ENCODE results near the gene NAGLU. TPM values are rescaled to one million over a fixed set of nuclear protein-coding genes. Genes with fewer than 3 reads are reported as not detected.

NAGLU gene
- polyA plus RNA-seq, 3 donors = 10.4 to 32.9 (median 24.9) TPM

DNA sequence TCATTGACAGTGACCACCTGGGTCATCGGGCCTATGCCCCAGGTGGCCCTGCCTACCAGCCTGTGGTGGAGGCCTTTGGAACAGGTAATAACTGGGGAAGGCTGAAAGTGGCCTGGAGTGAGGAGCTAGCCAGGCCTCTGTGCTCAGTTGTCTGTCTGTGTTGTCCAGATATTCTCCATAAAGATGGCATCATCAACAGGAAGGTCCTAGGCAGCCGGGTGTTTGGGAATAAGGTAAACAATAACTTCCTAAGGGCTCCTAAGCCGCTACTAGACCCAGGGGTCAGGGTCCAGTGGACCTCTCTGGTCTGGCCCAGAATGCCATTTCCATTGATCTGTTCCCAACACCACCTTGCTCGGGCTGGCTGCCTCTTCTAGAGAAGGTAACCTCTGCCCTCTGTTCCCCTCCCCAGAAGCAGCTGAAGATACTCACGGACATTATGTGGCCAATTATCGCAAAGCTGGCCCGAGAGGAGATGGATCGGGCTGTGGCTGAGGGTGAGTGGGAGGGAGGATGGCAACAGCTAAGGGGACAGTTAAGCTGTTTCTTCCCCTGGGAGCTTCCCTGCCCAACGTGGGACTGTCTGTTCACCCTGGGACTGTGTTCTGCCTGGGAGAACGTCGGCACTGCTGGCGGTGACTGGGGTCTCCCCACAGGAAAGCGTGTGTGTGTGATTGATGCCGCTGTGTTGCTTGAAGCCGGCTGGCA, 28.9 kb downstream of the NAGLU start:
- Histone ChIP-seq H3K9ac (ENCODE audit: insufficient read depth, low read length, poor library complexity, severe bottlenecking) (no peak overlapping the region), H3K9me3 (replicated peaks in 1 of 2; ENCODE audit: control insufficient read depth in 1 of 2, insufficient read depth in 1 of 2, low read length in 2 of 2) (no peaks in the 10 kb centered on the region), H3K36me3 (replicated peaks in 1 of 2; ENCODE audit: control insufficient read depth in 1 of 2, insufficient read depth in 2 of 2, low read length in 2 of 2) (peaks cover 36 to 44% of the 10 kb centered on the region in 2 donors), H3K4me2 (replicated peaks; ENCODE audit: extremely low read depth, low read length, poor library complexity, severe bottlenecking) (no peak overlapping the region), H3K79me2 (ENCODE audit: insufficient read depth, low read length) (peaks cover 62% of the 10 kb centered on the region), H3K4me3 (replicated peaks in 1 of 3; ENCODE audit: low read depth in 2 of 3, low read length in 3 of 3) (no peak overlapping the region), H3K4me1 (ENCODE audit: control insufficient read depth in 1 of 2, insufficient read depth in 2 of 2, low read length in 2 of 2) (peaks cover 44 to 59% of the 10 kb centered on the region in 2 donors), H3K27me3 (ENCODE audit: control insufficient read depth in 2 of 2, insufficient read depth in 2 of 2, low read length in 2 of 2) (no peaks in the 10 kb centered on the region), H2AFZ (ENCODE audit: insufficient read depth, low read depth, low read length, poor library complexity, severe bottlenecking) (no peak overlapping the region), H4K20me1 (ENCODE audit: insufficient read depth, low read length) (peaks cover 46% of the 10 kb centered on the region), H3K27ac (ENCODE audit: low read depth in 1 of 2, low read length in 2 of 2) (peak overlapping the region in 1 of 2 donors; percentile 92)
- intact Hi-C loops (cut with micrococcal nuclease) = loop anchor here (5.0 kb wide), 2 partner anchors 42 to 432 kb away; partner anchors contain the start of genes RETREG3 (in 1 of the 2), RPL27 (in 1 of the 2) and TUBG1 (in 1 of the 2)
- TF ChIP-seq, protein P1, sequence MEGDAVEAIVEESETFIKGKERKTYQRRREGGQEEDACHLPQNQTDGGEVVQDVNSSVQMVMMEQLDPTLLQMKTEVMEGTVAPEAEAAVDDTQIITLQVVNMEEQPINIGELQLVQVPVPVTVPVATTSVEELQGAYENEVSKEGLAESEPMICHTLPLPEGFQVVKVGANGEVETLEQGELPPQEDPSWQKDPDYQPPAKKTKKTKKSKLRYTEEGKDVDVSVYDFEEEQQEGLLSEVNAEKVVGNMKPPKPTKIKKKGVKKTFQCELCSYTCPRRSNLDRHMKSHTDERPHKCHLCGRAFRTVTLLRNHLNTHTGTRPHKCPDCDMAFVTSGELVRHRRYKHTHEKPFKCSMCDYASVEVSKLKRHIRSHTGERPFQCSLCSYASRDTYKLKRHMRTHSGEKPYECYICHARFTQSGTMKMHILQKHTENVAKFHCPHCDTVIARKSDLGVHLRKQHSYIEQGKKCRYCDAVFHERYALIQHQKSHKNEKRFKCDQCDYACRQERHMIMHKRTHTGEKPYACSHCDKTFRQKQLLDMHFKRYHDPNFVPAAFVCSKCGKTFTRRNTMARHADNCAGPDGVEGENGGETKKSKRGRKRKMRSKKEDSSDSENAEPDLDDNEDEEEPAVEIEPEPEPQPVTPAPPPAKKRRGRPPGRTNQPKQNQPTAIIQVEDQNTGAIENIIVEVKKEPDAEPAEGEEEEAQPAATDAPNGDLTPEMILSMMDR (IDR thresholded peaks at IDR 0.05) = no peak
- peaks cover 37 to 47% of the 10 kb centered on the region in 2 donors for H3K36me3 Mint-ChIP-seq
- peak overlapping the region in 3 of 7 donors; percentile 46 to 83 (median 59) for H3K27ac Mint-ChIP-seq
- WGBS (ENCODE audit: insufficient coverage) = 97% methylated on average over 14 of the region's 15 CpGs
- DNase-seq = no peak
- peaks cover 39% of the 10 kb centered on the region for H3K4me1 Mint-ChIP-seq
- peaks cover 0 to 3% (median 0%) of the 10 kb centered on the region in 7 donors for H3K9me3 Mint-ChIP-seq
- H3K27me3 Mint-ChIP-seq (ENCODE audit: low read depth in 3 of 3) = peaks cover 0 to 5% (median 1%) of the 10 kb centered on the region in 3 donors
- no peak overlapping the region for H3K4me3 Mint-ChIP-seq

- intact Hi-C loops (cut with micrococcal nuclease) = loop anchor here (5.0 kb wide), 2 partner anchors 42 to 432 kb away; partner anchors contain the start of genes RETREG3 (in 1 of the 2), RPL27 (in 1 of the 2) and TUBG1 (in 1 of the 2)
- H3K4me1 Mint-ChIP-seq = peaks cover 39% of the 10 kb centered on the region
- Histone ChIP-seq H3K4me1 (ENCODE audit: control insufficient read depth in 1 of 2, insufficient read depth in 2 of 2, low read length in 2 of 2) (peaks cover 44 to 59% of the 10 kb centered on the region in 2 donors), H3K79me2 (ENCODE audit: insufficient read depth, low read length) (peaks cover 65% of the 10 kb centered on the region), H3K4me3 (replicated peaks in 1 of 3; ENCODE audit: low read depth in 2 of 3, low read length in 3 of 3) (no peak overlapping the region), H3K9me3 (replicated peaks in 1 of 2; ENCODE audit: control insufficient read depth in 1 of 2, insufficient read depth in 1 of 2, low read length in 2 of 2) (no peaks in the 10 kb centered on the region), H3K4me2 (replicated peaks; ENCODE audit: extremely low read depth, low read length, poor library complexity, severe bottlenecking) (no peak overlapping the region), H3K9ac (ENCODE audit: insufficient read depth, low read length, poor library complexity, severe bottlenecking) (no peak overlapping the region), H3K27me3 (ENCODE audit: control insufficient read depth in 2 of 2, insufficient read depth in 2 of 2, low read length in 2 of 2) (no peaks in the 10 kb centered on the region), H4K20me1 (ENCODE audit: insufficient read depth, low read length) (peaks cover 53% of the 10 kb centered on the region), H3K27ac (ENCODE audit: low read depth in 1 of 2, low read length in 2 of 2) (peak overlapping the region in 1 of 2 donors; percentile 94), H3K36me3 (replicated peaks in 1 of 2; ENCODE audit: control insufficient read depth in 1 of 2, insufficient read depth in 2 of 2, low read length in 2 of 2) (peaks cover 43 to 51% of the 10 kb centered on the region in 2 donors), H2AFZ (ENCODE audit: insufficient read depth, low read depth, low read length, poor library complexity, severe bottlenecking) (no peak overlapping the region)
- H3K9me3 Mint-ChIP-seq = peaks cover 0 to 3% (median 0%) of the 10 kb centered on the region in 7 donors
- WGBS (ENCODE audit: insufficient coverage) = 99% methylated on average over 11 of the region's 16 CpGs
- TF ChIP-seq, protein P1 (IDR thresholded peaks at IDR 0.05) = no peak
- H3K4me3 Mint-ChIP-seq = no peak overlapping the region
- DNase-seq = no peak
- peak overlapping the region in 4 of 7 donors; percentile 30 to 96 (median 90) for H3K27ac Mint-ChIP-seq
- H3K27me3 Mint-ChIP-seq (ENCODE audit: low read depth in 3 of 3) = peaks cover 0 to 2% (median 1%) of the 10 kb centered on the region in 3 donors
- H3K36me3 Mint-ChIP-seq = peaks cover 44 to 54% of the 10 kb centered on the region in 2 donors
These were observed 29.6 kb downstream of the NAGLU start for GRCh38 chr17:42565523-42566214.
